GM21576 (cell line): ENCODE measurements around the gene SLC25A18.
"Not testable (repeated sequence)": the region's sequence is repeated elsewhere in the genome, so short reads cannot be mapped to it uniquely, and the experiment has no call there.

ENCODE experiments used
- ATAC-seq: cut with Tn5 transposase; IDR thresholded peaks from one replicate; pipeline ENCODE4 v1.9.1; 2021; ENCODE audit warnings: mild to moderate bottlenecking, moderate library complexity; ENCODE audit not compliant: unreplicated experiment

SLC25A18 gene

GRCh38 chr22:17603668-17604067 is 40.4 kb downstream of the SLC25A18 start:
- no peak for ATAC-seq

- ATAC-seq = no peak
Observed at GRCh38 chr22:17606496-17606895, 43.2 kb downstream of the SLC25A18 start.

- ATAC-seq = no peak
Observed at GRCh38 chr22:17607891-17608521, 44.7 kb downstream of the SLC25A18 start.

- no peak for ATAC-seq
Observed at GRCh38 chr22:17612057-17612456, 48.8 kb downstream of the SLC25A18 start.

GRCh38 chr22:17613280-17613679 is 50.0 kb downstream of the SLC25A18 start:
- ATAC-seq = no peak

- no peak for ATAC-seq
Observed at GRCh38 chr22:17627961-17628405, 64.7 kb downstream of the SLC25A18 start.

- peak; percentile 99 for ATAC-seq
Observed at GRCh38 chr22:17628406-17629172, 65.3 kb downstream of the SLC25A18 start, which contains the start of gene ATP6V1E1. Gene ATP6V1E1 (minus strand): TSS chr22:17628749. CDS start chr22:17628635, 114 bp downstream.

GRCh38 chr22:17629173-17629489 is 65.8 kb downstream of the SLC25A18 start:
- ATAC-seq = no peak

GRCh38 chr22:17629641-17630040 is 66.3 kb downstream of the SLC25A18 start:
- ATAC-seq = no peak

GRCh38 chr22:17631076-17631565 is 67.8 kb downstream of the SLC25A18 start:
- ATAC-seq = no peak

GRCh38 chr22:17633217-17633997 is 70.1 kb downstream of the SLC25A18 start:
- ATAC-seq = no peak

GRCh38 chr22:17633998-17634323 is 70.7 kb downstream of the SLC25A18 start:
- ATAC-seq = no peak

- no peak for ATAC-seq
Observed at GRCh38 chr22:17634696-17635095, 71.4 kb downstream of the SLC25A18 start.

GRCh38 chr22:17636850-17637249 is 73.6 kb downstream of the SLC25A18 start:
- ATAC-seq = not testable (repeated sequence)

- no peak for ATAC-seq
Observed at GRCh38 chr22:17637490-17638181, 74.3 kb downstream of the SLC25A18 start.

- ATAC-seq = peak; percentile 31
Observed at GRCh38 chr22:17638182-17638431, 74.8 kb downstream of the SLC25A18 start.

- peak; percentile 90 for ATAC-seq
Observed at GRCh38 chr22:17638432-17639246, 75.3 kb downstream of the SLC25A18 start, which contains the start of gene BCL2L13. Gene BCL2L13 (plus strand): TSS chr22:17638757. CDS start chr22:17655712, 16,955 bp downstream.

GRCh38 chr22:17639247-17639741 is 76.0 kb downstream of the SLC25A18 start:
- no peak for ATAC-seq
